Chondrocyte (in vitro differentiated cells): Measurements from ENCODE around the gene FOXF1. TPM values are rescaled to one million over a fixed set of nuclear protein-coding genes. Genes with fewer than 3 reads are reported as not detected.

Experiments
- DNase-seq: peaks from one replicate; pipeline ENCODE4 v3.0.0; 2021; ENCODE audit warnings: mixed read lengths, low spot score
- H3K27ac Mint-ChIP-seq: one replicate; pipeline ENCODE4 v1.8.0; 2021; ENCODE audit warnings: mild to moderate bottlenecking, moderate library complexity, mixed read lengths; ENCODE audit not compliant: unreplicated experiment
- H3K27me3 Mint-ChIP-seq: 2 replicates; pipeline ENCODE4 v1.8.0; 2021; ENCODE audit warnings: low read depth, mixed read lengths
- H3K36me3 Mint-ChIP-seq: 2 replicates; pipeline ENCODE4 v1.8.0; 2021; ENCODE audit warnings: low read depth, mixed read lengths
- H3K4me1 Mint-ChIP-seq: 2 replicates; pipeline ENCODE4 v1.8.0; 2021; ENCODE audit warnings: low read depth, mild to moderate bottlenecking, mixed read lengths
- H3K4me3 Mint-ChIP-seq: one replicate; pipeline ENCODE4 v1.8.0; 2021; ENCODE audit warnings: mild to moderate bottlenecking, moderate library complexity, mixed read lengths; ENCODE audit not compliant: unreplicated experiment
- H3K9me3 Mint-ChIP-seq: 2 replicates; pipeline ENCODE4 v1.8.0; 2021; ENCODE audit warnings: low read depth, mixed read lengths
- CTCF ChIP-seq: fragments of 200-600 bp; sonication (generic); IDR thresholded peaks from 2 replicates; pipeline ENCODE4 v1.5.0; 2021; ENCODE audit warnings: antibody characterized with exemption, mild to moderate bottlenecking, moderate library complexity
- total RNA-seq: library from RNA; stranded (reverse); gene quantifications from 3 replicates; pipeline ENCODE4 v1.2.1, GENCODE V29; 2021

FOXF1 gene
- total RNA-seq, 1 donor from 2014 or later: not detected

- H3K4me1 Mint-ChIP-seq: peaks cover 22% of the 10 kb centered on the region
- no peak for DNase-seq
- H3K4me3 Mint-ChIP-seq: peak overlapping the region; percentile 62
- TF ChIP-seq CTCF: no peak
- peaks cover 60% of the 10 kb centered on the region for H3K27me3 Mint-ChIP-seq
- no peaks in the 10 kb centered on the region for H3K9me3 Mint-ChIP-seq
- H3K36me3 Mint-ChIP-seq: peaks cover 2% of the 10 kb centered on the region
- no peak overlapping the region for H3K27ac Mint-ChIP-seq
These were observed 1.2 kb upstream of the FOXF1 start for GRCh38 chr16:86508947-86509758.

GRCh38 chr16:86509759-86510464, 415 bp upstream of the FOXF1 start:
- Mint-ChIP-seq H3K27ac (no peak overlapping the region), H3K4me3 (peak overlapping the region; percentile 62)

GRCh38 chr16:86511317-86512161, 1.2 kb downstream of the FOXF1 start:
- Mint-ChIP-seq H3K4me1 (peaks cover 14% of the 10 kb centered on the region), H3K27ac (no peak overlapping the region)

More at GRCh38 chr16:86509759-86510464, 415 bp upstream of the FOXF1 start:
- H3K9me3 Mint-ChIP-seq: no peaks in the 10 kb centered on the region
- no peak for DNase-seq
- H3K36me3 Mint-ChIP-seq: peaks cover 2% of the 10 kb centered on the region
- no peak for TF ChIP-seq CTCF
- peaks cover 59% of the 10 kb centered on the region for H3K27me3 Mint-ChIP-seq
- peaks cover 22% of the 10 kb centered on the region for H3K4me1 Mint-ChIP-seq

GRCh38 chr16:86512301-86512859, 2.1 kb downstream of the FOXF1 start:
- H3K4me3 Mint-ChIP-seq: no peak overlapping the region
- H3K4me1 Mint-ChIP-seq: peaks cover 14% of the 10 kb centered on the region
- no peaks in the 10 kb centered on the region for H3K9me3 Mint-ChIP-seq
- DNase-seq: no peak
- peaks cover 54% of the 10 kb centered on the region for H3K27me3 Mint-ChIP-seq
- TF ChIP-seq CTCF: no peak
- H3K36me3 Mint-ChIP-seq: peaks cover 2% of the 10 kb centered on the region
- no peak overlapping the region for H3K27ac Mint-ChIP-seq

More at GRCh38 chr16:86511317-86512161, 1.2 kb downstream of the FOXF1 start:
- DNase-seq: no peak
- TF ChIP-seq CTCF: no peak
- Mint-ChIP-seq H3K4me3 (no peak overlapping the region), H3K36me3 (peaks cover 2% of the 10 kb centered on the region), H3K9me3 (no peaks in the 10 kb centered on the region), H3K27me3 (peaks cover 56% of the 10 kb centered on the region)
